ENCODE measurements around the gene DUSP19. TPM values are rescaled to one million over a fixed set of nuclear protein-coding genes. Genes with fewer than 3 reads are reported as not detected.

Gene DUSP19
- total and polyA plus RNA-seq, 2 of the 13 experiments (the other 11 are each of a cell fraction or from before 2014, with no cell fraction given): 1.3 to 1.9 TPM

GRCh38 chr2:183070942-183071844, 7.4 kb upstream of the DUSP19 start (continued):
- TF ChIP-seq, protein P1, sequence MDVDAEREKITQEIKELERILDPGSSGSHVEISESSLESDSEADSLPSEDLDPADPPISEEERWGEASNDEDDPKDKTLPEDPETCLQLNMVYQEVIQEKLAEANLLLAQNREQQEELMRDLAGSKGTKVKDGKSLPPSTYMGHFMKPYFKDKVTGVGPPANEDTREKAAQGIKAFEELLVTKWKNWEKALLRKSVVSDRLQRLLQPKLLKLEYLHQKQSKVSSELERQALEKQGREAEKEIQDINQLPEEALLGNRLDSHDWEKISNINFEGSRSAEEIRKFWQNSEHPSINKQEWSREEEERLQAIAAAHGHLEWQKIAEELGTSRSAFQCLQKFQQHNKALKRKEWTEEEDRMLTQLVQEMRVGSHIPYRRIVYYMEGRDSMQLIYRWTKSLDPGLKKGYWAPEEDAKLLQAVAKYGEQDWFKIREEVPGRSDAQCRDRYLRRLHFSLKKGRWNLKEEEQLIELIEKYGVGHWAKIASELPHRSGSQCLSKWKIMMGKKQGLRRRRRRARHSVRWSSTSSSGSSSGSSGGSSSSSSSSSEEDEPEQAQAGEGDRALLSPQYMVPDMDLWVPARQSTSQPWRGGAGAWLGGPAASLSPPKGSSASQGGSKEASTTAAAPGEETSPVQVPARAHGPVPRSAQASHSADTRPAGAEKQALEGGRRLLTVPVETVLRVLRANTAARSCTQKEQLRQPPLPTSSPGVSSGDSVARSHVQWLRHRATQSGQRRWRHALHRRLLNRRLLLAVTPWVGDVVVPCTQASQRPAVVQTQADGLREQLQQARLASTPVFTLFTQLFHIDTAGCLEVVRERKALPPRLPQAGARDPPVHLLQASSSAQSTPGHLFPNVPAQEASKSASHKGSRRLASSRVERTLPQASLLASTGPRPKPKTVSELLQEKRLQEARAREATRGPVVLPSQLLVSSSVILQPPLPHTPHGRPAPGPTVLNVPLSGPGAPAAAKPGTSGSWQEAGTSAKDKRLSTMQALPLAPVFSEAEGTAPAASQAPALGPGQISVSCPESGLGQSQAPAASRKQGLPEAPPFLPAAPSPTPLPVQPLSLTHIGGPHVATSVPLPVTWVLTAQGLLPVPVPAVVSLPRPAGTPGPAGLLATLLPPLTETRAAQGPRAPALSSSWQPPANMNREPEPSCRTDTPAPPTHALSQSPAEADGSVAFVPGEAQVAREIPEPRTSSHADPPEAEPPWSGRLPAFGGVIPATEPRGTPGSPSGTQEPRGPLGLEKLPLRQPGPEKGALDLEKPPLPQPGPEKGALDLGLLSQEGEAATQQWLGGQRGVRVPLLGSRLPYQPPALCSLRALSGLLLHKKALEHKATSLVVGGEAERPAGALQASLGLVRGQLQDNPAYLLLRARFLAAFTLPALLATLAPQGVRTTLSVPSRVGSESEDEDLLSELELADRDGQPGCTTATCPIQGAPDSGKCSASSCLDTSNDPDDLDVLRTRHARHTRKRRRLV (CRISPR knock-in tag; IDR thresholded peaks at IDR 0.05): no peak
- TF ChIP-seq PTBP1 (IDR thresholded peaks at IDR 0.05; ENCODE audit: low read depth, low read length, poor library complexity, severe bottlenecking) (no peak), NR3C1 (CRISPR knock-in tag; IDR thresholded peaks at IDR 0.05) (no peak), NR2F2 (IDR thresholded peaks at IDR 0.05; ENCODE audit: borderline replicate concordance, low read depth) (no peak), ZNF546 (CRISPR knock-in tag; conservative IDR thresholded peaks at IDR 0.05) (no peak), SRSF1 (optimal IDR thresholded peaks at IDR 0.05; ENCODE audit: low read depth, low read length) (no peak), NFE2L2 (IDR thresholded peaks at IDR 0.05; ENCODE audit: low read length) (no peak), DR1 (CRISPR knock-in tag; IDR thresholded peaks at IDR 0.05) (no peak), HOXA5 (CRISPR knock-in tag; IDR thresholded peaks at IDR 0.05) (no peak), NFKBIZ (CRISPR knock-in tag; IDR thresholded peaks at IDR 0.05) (no peak), ZNF781 (CRISPR knock-in tag; IDR thresholded peaks at IDR 0.05; ENCODE audit: borderline replicate concordance, not compliant biosample characterization) (no peak), UBTF (CRISPR knock-in tag; IDR thresholded peaks at IDR 0.05) (peak; percentile 22; the same call in 1 of the 2 replicates), IRX3 (CRISPR knock-in tag; IDR thresholded peaks at IDR 0.05; ENCODE audit: borderline replicate concordance, low read depth) (peak; percentile 18; the same call in 1 of the 2 replicates), CCAR2 (optimal IDR thresholded peaks at IDR 0.05; ENCODE audit: low read depth, low read length) (no peak), ZFP41 (CRISPR knock-in tag; IDR thresholded peaks at IDR 0.05; ENCODE audit: borderline replicate concordance) (no peak), HDAC1 (CRISPR knock-in tag; IDR thresholded peaks at IDR 0.05) (no peak)
- TF ChIP-seq, protein P2, sequence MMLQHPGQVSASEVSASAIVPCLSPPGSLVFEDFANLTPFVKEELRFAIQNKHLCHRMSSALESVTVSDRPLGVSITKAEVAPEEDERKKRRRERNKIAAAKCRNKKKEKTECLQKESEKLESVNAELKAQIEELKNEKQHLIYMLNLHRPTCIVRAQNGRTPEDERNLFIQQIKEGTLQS (CRISPR knock-in tag; IDR thresholded peaks at IDR 0.05): 0 out of 2 replicates have a peak, but pooled peaks have one; percentile 10
- TF ChIP-seq, protein P3, sequence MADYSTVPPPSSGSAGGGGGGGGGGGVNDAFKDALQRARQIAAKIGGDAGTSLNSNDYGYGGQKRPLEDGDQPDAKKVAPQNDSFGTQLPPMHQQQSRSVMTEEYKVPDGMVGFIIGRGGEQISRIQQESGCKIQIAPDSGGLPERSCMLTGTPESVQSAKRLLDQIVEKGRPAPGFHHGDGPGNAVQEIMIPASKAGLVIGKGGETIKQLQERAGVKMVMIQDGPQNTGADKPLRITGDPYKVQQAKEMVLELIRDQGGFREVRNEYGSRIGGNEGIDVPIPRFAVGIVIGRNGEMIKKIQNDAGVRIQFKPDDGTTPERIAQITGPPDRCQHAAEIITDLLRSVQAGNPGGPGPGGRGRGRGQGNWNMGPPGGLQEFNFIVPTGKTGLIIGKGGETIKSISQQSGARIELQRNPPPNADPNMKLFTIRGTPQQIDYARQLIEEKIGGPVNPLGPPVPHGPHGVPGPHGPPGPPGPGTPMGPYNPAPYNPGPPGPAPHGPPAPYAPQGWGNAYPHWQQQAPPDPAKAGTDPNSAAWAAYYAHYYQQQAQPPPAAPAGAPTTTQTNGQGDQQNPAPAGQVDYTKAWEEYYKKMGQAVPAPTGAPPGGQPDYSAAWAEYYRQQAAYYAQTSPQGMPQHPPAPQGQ (CRISPR knock-in tag; IDR thresholded peaks at IDR 0.05; ENCODE audit: borderline replicate concordance): no peak
